HG03457 (cell line): ENCODE measurements around the gene MACROH2A1.

Experiments used
- ATAC-seq: cut with Tn5 transposase; IDR thresholded peaks from one replicate; pipeline ENCODE4 v1.9.1; 2021; ENCODE audit warnings: moderate number of reproducible peaks; ENCODE audit not compliant: unreplicated experiment

MACROH2A1 gene

GRCh38 chr5:135398160-135398854 lies 724 bp downstream of the MACROH2A1 start:
- peak; percentile 10 for ATAC-seq

GRCh38 chr5:135397084-135397483 lies 1.9 kb downstream of the MACROH2A1 start:
- ATAC-seq = no peak

GRCh38 chr5:135396459-135397055 lies 2.5 kb downstream of the MACROH2A1 start:
- ATAC-seq = no peak

GRCh38 chr5:135395866-135396265 lies 3.2 kb downstream of the MACROH2A1 start:
- ATAC-seq = no peak

- no peak for ATAC-seq
These were observed 3.6 kb downstream of the MACROH2A1 start for GRCh38 chr5:135395451-135395850.

- ATAC-seq = no peak
These were observed 4.9 kb downstream of the MACROH2A1 start for GRCh38 chr5:135394095-135394494.

- ATAC-seq = no peak
These were observed 5.3 kb downstream of the MACROH2A1 start for GRCh38 chr5:135393691-135394090.

GRCh38 chr5:135393229-135393628 lies 5.8 kb downstream of the MACROH2A1 start:
- ATAC-seq = no peak

- no peak for ATAC-seq
These were observed 6.8 kb downstream of the MACROH2A1 start for GRCh38 chr5:135392256-135392655.

GRCh38 chr5:135391869-135392255 lies 7.2 kb downstream of the MACROH2A1 start:
- ATAC-seq = no peak

GRCh38 chr5:135391116-135391868 lies 7.7 kb downstream of the MACROH2A1 start:
- ATAC-seq = no peak

- no peak for ATAC-seq
These were observed 10.1 kb downstream of the MACROH2A1 start for GRCh38 chr5:135388860-135389435.

- no peak for ATAC-seq
These were observed 11.4 kb downstream of the MACROH2A1 start for GRCh38 chr5:135387629-135387960.

- no peak for ATAC-seq
These were observed 12.0 kb downstream of the MACROH2A1 start for GRCh38 chr5:135386886-135387628.

- ATAC-seq = no peak
These were observed 12.9 kb downstream of the MACROH2A1 start for GRCh38 chr5:135386096-135386495.

GRCh38 chr5:135385576-135385975 lies 13.5 kb downstream of the MACROH2A1 start:
- no peak for ATAC-seq

GRCh38 chr5:135384898-135385297 lies 14.1 kb downstream of the MACROH2A1 start:
- no peak for ATAC-seq

- no peak for ATAC-seq
These were observed 15.1 kb downstream of the MACROH2A1 start for GRCh38 chr5:135383803-135384495.

GRCh38 chr5:135382981-135383380 lies 16.1 kb downstream of the MACROH2A1 start:
- ATAC-seq = no peak

GRCh38 chr5:135382106-135382790 lies 16.8 kb downstream of the MACROH2A1 start:
- no peak for ATAC-seq
